NT2/D1 (cell line): ENCODE results near the gene KLHL6.

Experiments used
- SUZ12 ChIP-seq: IDR thresholded peaks from 2 replicates; pipeline ENCODE4 v1.6.1; 2011; ENCODE audit not compliant: insufficient read length, insufficient read depth; ENCODE audit errors: extremely low read depth
- YY1 ChIP-seq: IDR thresholded peaks from 2 replicates; pipeline ENCODE4 v1.6.1; 2011; ENCODE audit not compliant: insufficient read length, insufficient read depth
- ZNF274 ChIP-seq: IDR thresholded peaks from 2 replicates; pipeline ENCODE4 v1.6.1; 2011; ENCODE audit warnings: mild to moderate bottlenecking, low read depth, low read length

- TF ChIP-seq SUZ12, result no peak
- TF ChIP-seq ZNF274, result no peak
- no peak for TF ChIP-seq YY1
These were observed 105.7 kb downstream of the KLHL6 start for GRCh38 chr3:183449791-183450190.
